Prostate gland (tissue), 2 donors: ENCODE data around the gene NTN5. TPM values are rescaled to one million over a fixed set of nuclear protein-coding genes. Genes with fewer than 3 reads are reported as not detected.

ENCODE experiments used
- DNase-seq: peaks from one replicate; pipeline ENCODE4 v3.0.0-alpha.2; 2019; ENCODE audit warnings: low spot score
- H3K27ac ChIP-seq, 2 donors: fragments of 200-600 bp; sonication (generic); 2 replicates each; pipeline ENCODE4 v1.5.1; 2017 to 2019
- H3K27me3 ChIP-seq: fragments of 200-600 bp; sonication (generic); replicated peaks from 2 replicates; pipeline ENCODE4 v1.5.1; 2019; ENCODE audit not compliant: insufficient read depth
- H3K36me3 ChIP-seq, 2 donors: fragments of 200-600 bp; sonication (generic); 1 replicate in 1 of 2; 2 replicates in 1 of 2; pipeline versions ENCODE4 v1.5.1 to v1.8.1; 2017 to 2019
- H3K4me1 ChIP-seq: fragments of 200-600 bp; sonication (generic); replicated peaks from 2 replicates; pipeline ENCODE4 v1.5.1; 2019
- H3K4me3 ChIP-seq, 2 donors: fragments of 200-600 bp; sonication (generic); 2 replicates each; pipeline ENCODE4 v1.5.1; 2017 to 2019
- H3K9me3 ChIP-seq: fragments of 200-600 bp; sonication (generic); 2 replicates; pipeline ENCODE4 v1.5.1; 2017
- POLR2A ChIP-seq: fragments of 450-650 bp; IDR thresholded peaks from one replicate; pipeline ENCODE4 v1.6.1; 2016; ENCODE audit warnings: antibody characterized with exemption, mild to moderate bottlenecking
- POLR2AphosphoS5 ChIP-seq: sonication (generic); formaldehyde crosslinking; IDR thresholded peaks from one replicate; pipeline ENCODE4 v1.6.1; 2017; ENCODE audit warnings: antibody characterized with exemption
- WGBS: methylation state at CpG from one replicate; pipeline ENCODE4 v1.1.5; 2018; 5-methylcytosine and 5-hydroxymethylcytosine counted together
- intact Hi-C: fragments of 100-400 bp; cut with DNase I; formaldehyde crosslinking; loops from one replicate; pipeline ENCODE4 v1.14.2; 2022
- total RNA-seq, 2 donors: library from RNA; depleted of rRNA; stranded (reverse); fragments of >200 nt; gene quantifications; one replicate each; pipeline ENCODE4 v1.1.0, GENCODE V29; 2016
- TF ChIP-seq, protein P1 (sequence below), 4 experiments: fragments of 200-600 bp in 2 of 4; fragments of 450-650 bp in 2 of 4; sonication (generic) in 2 of 4; IDR thresholded peaks; 1 replicate in 3 of 4; 2 replicates in 1 of 4; pipeline ENCODE4 v1.5.1; 2016 to 2019; ENCODE audit warnings: antibody characterized with exemption in 4 of 4, mild to moderate bottlenecking in 2 of 4, moderate library complexity in 2 of 4

The NTN5 gene
- total RNA-seq, 2 donors from 2014 or later: 0.91 to 2.6 TPM

DNA sequence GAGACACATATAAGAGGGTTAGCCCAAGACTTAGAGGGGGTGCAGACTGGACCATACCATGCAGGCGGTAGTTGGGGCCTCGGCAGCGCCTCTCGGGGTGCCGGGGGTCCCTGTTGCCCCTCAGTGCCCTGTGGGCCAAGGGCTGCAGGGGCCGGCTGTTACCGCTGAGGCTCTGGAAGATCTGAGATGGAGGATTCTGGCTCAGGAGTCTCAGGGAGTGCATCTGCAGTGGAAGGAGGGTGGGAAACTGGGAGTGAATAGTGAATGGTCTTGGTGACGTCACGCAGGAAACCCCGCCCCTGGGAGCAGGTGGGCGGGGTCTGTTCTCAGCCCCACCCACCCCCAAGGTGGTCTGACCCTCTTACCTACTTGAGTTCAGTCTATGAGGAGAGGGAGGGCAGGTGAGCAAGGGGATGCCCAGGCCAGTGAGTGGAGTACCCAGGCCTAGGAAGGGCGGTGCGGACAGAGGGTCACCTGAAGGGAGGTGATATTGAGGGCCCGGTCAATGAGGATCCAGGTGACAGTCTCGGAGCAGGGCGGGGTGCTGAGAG lies 33.9 kb downstream of the NTN5 start:
- peaks cover 11% of the 10 kb centered on the region for H3K4me1 ChIP-seq
- H3K27me3 ChIP-seq: no peaks in the 10 kb centered on the region
- H3K4me3 ChIP-seq: no peak overlapping the region
- DNase-seq: no peak
- intact Hi-C loops: no loop called here
- H3K9me3 ChIP-seq: no peaks in the 10 kb centered on the region
- WGBS: 73% methylated on average over 16 of the region's 16 CpGs
- H3K27ac ChIP-seq: peak overlapping the region; percentile 98 to 99
- H3K36me3 ChIP-seq: no peaks in the 10 kb centered on the region
- TF ChIP-seq POLR2A: no peak
- TF ChIP-seq, protein P1, sequence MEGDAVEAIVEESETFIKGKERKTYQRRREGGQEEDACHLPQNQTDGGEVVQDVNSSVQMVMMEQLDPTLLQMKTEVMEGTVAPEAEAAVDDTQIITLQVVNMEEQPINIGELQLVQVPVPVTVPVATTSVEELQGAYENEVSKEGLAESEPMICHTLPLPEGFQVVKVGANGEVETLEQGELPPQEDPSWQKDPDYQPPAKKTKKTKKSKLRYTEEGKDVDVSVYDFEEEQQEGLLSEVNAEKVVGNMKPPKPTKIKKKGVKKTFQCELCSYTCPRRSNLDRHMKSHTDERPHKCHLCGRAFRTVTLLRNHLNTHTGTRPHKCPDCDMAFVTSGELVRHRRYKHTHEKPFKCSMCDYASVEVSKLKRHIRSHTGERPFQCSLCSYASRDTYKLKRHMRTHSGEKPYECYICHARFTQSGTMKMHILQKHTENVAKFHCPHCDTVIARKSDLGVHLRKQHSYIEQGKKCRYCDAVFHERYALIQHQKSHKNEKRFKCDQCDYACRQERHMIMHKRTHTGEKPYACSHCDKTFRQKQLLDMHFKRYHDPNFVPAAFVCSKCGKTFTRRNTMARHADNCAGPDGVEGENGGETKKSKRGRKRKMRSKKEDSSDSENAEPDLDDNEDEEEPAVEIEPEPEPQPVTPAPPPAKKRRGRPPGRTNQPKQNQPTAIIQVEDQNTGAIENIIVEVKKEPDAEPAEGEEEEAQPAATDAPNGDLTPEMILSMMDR (IDR thresholded peaks at IDR 0.05): no peak

DNA sequence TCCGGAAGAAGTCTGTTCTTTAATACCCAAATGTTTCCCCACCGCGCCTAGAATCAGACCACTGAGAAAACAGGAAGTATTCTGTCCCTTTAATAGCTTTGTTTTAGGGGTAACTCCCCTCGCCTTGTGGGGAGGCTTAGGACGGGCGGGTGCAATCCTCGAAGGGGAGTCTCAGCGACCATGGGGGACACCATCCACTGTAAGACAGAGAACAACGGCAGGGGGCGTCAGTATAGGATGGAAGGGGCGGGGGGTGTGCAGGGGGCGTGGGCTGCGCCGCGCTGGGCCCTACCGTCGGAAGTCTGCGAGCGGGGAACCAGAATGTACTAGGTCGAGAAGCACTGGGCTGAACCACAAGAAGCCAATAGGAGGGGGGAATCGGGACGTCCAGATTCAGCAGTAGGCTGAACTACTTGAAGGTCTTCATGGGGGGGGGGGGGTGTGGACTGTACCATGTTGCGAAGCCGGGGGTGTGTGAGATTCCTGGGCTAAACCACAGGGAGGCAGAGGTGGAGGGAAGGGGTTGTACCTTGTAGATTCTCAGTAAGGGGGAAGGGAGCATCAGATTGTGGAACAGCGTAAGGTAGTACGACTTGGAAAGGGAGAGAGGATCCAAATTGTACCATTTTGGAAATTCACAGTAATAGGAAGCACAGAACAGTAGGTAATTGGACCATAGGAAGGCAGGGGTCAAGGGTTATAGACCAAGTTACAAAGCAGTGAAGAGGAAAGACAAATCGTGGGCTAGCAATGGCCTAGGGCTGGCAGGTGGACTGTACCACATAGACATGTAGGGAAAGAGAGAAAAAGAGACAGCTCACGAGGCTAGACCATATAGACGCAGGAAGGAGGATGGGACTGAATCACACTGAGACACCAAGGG lies 34.6 kb downstream of the NTN5 start:
- TF ChIP-seq, protein P1 (IDR thresholded peaks at IDR 0.05): no peak
- TF ChIP-seq POLR2A (peak; percentile 53), POLR2AphosphoS5 (peak; percentile 72)
- no peaks in the 10 kb centered on the region for H3K27me3 ChIP-seq
- peaks cover 15% of the 10 kb centered on the region for H3K4me1 ChIP-seq
- H3K4me3 ChIP-seq: peak overlapping the region; percentile 72 to 77
- intact Hi-C loops: no loop called here
- no peaks in the 10 kb centered on the region for H3K9me3 ChIP-seq
- H3K27ac ChIP-seq: peak overlapping the region; percentile 98 to 99
- 7% methylated on average over 29 of the region's 29 CpGs for WGBS
- DNase-seq: peak; percentile 88
- H3K36me3 ChIP-seq: no peaks in the 10 kb centered on the region

DNA sequence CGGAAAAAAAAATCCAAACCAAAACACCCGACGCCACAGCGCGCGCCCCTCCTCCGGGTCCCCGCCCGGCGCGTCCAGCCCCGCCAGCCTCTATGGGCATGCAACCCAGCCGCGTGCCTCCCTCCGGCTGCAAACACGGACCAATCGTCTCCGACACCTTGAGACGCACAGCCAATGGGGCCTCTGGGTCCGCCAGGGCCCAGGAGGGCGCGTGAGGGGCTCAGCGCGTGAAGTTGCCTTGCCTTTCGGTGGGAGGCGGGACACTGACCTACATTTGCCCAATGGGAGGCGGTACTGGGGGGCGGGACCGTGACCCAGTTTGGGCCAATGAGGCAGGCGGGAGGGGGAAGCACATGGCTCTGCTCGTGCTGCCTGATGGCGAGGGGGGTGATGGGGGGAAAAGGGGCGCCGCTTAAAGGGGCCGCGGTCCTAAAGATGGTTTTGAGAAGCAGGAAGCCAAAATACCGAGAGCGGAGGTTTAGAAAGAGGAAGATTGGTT lies 35.3 kb downstream of the NTN5 start:
- Histone ChIP-seq H3K27me3 (no peaks in the 10 kb centered on the region), H3K9me3 (no peaks in the 10 kb centered on the region), H3K4me3 (peak overlapping the region; percentile 72 to 77), H3K4me1 (peaks cover 15% of the 10 kb centered on the region), H3K36me3 (no peaks in the 10 kb centered on the region), H3K27ac (peak overlapping the region; percentile 98 to 99)
- peak; percentile 99 for DNase-seq
- peak; percentile 98 for TF ChIP-seq POLR2AphosphoS5
- no peak for TF ChIP-seq POLR2A
- TF ChIP-seq, protein P1 (IDR thresholded peaks at IDR 0.05): peak in 1 of 4 experiments; percentile 26
- intact Hi-C loops: no loop called here
- 0% methylated on average over 30 of the region's 38 CpGs for WGBS

DNA sequence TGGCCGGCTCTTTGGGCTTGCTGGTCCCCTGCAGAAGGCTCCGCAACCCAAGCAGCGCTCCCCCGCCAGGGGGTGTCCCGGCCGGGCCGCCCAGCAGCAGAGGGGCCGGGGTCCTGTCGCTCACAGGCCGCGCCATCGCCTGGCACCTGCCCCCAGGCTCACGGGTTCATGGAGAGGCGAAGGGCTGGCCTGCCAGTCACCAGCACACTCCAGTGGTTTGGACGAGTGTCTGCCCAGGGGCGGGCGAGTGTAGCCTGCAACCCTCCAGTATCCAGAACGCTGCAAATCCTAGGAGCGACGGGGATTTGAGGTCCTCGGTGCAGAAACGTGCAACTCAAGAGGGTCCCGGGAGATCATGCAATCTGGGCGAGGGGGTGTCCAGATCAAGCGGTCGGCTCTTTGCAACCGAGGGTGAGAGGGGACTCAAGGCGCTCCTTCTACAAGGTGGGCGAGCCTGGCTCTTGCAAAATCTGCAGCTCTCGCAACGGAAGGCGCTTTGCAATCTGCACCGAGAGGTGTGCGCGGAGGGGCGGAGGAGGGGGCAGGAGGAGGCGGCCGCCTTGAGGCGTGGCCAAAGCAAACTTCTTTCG lies 35.9 kb downstream of the NTN5 start, which contains the start of gene DBP:
DBP (minus strand) TSS at position 521 of the 590 bp plus-strand sequence; CDS start at position 136, 385 bp downstream.
- H3K4me3 ChIP-seq: peak within 1 kb of the TSS; percentile 72 to 77
- WGBS: 0% methylated on average over 23 of the region's 40 CpGs
- no peaks in the 10 kb centered on the region for H3K36me3 ChIP-seq
- H3K27me3 ChIP-seq: no peaks in the 10 kb centered on the region
- DNase-seq: no peak
- intact Hi-C loops: no loop called here
- TF ChIP-seq POLR2A (peak; percentile 69), POLR2AphosphoS5 (no peak)
- TF ChIP-seq, protein P1 (IDR thresholded peaks at IDR 0.05): peak in 2 of 4 experiments; percentile 15 to 44
- peak within 1 kb of the TSS; percentile 98 to 99 for H3K27ac ChIP-seq
- H3K9me3 ChIP-seq: no peaks in the 10 kb centered on the region
- peaks cover 15% of the 10 kb centered on the region for H3K4me1 ChIP-seq
